GM11168 (cell line): ENCODE results near the gene PTOV1.
"Not testable (repeated sequence)": the region's sequence is repeated elsewhere in the genome, so short reads cannot be mapped to it uniquely, and the experiment has no call there.

ENCODE experiments used
- in situ Hi-C: fragments of 300-500 bp; cut with MboI; formaldehyde crosslinking; loops from one replicate; pipeline ENCODE4 v1.12.0; 2022; ENCODE audit warnings: low sequenced_read_pairs; ENCODE audit not compliant: unreplicated experiment

PTOV1 gene

GRCh38 chr19:49816590-49816989 is 34.4 kb upstream of the PTOV1 start:
- in situ Hi-C loops: no loop called here

GRCh38 chr19:49817964-49818648 is 32.9 kb upstream of the PTOV1 start, which contains the start of gene MED25:
Gene MED25, plus strand, starts transcription at chr19:49818289. Its CDS starts 53 bp downstream, at chr19:49818342.
- in situ Hi-C loops: no loop called here

GRCh38 chr19:49818649-49819370 is 32.1 kb upstream of the PTOV1 start:
- in situ Hi-C loops: no loop called here

- in situ Hi-C loops: not testable (repeated sequence)
Observed at GRCh38 chr19:49819452-49820115, 31.4 kb upstream of the PTOV1 start.

- in situ Hi-C loops: no loop called here
Observed at GRCh38 chr19:49820125-49820524, 30.8 kb upstream of the PTOV1 start.

- in situ Hi-C loops: no loop called here
Observed at GRCh38 chr19:49823472-49823871, 27.5 kb upstream of the PTOV1 start.

GRCh38 chr19:49824662-49825061 is 26.3 kb upstream of the PTOV1 start:
- in situ Hi-C loops: no loop called here

GRCh38 chr19:49827034-49827433 is 23.9 kb upstream of the PTOV1 start:
- in situ Hi-C loops: no loop called here

- in situ Hi-C loops: no loop called here
Observed at GRCh38 chr19:49829200-49829599, 21.8 kb upstream of the PTOV1 start.

- in situ Hi-C loops: no loop called here
Observed at GRCh38 chr19:49829721-49830120, 21.2 kb upstream of the PTOV1 start.

GRCh38 chr19:49830766-49831165 is 20.2 kb upstream of the PTOV1 start:
- in situ Hi-C loops: no loop called here

GRCh38 chr19:49831592-49831991 is 19.4 kb upstream of the PTOV1 start:
- in situ Hi-C loops: no loop called here

GRCh38 chr19:49832556-49832955 is 18.4 kb upstream of the PTOV1 start:
- in situ Hi-C loops: no loop called here

GRCh38 chr19:49833599-49833998 is 17.4 kb upstream of the PTOV1 start:
- in situ Hi-C loops: no loop called here

GRCh38 chr19:49835562-49835961 is 15.4 kb upstream of the PTOV1 start:
- in situ Hi-C loops: no loop called here

- in situ Hi-C loops: no loop called here
Observed at GRCh38 chr19:49836176-49837008, 14.6 kb upstream of the PTOV1 start.

GRCh38 chr19:49837009-49837310 is 14.0 kb upstream of the PTOV1 start:
- in situ Hi-C loops: no loop called here

- in situ Hi-C loops: no loop called here
Observed at GRCh38 chr19:49837425-49837824, 13.5 kb upstream of the PTOV1 start.

- in situ Hi-C loops: no loop called here
Observed at GRCh38 chr19:49838885-49839588, 11.9 kb upstream of the PTOV1 start.

- in situ Hi-C loops: no loop called here
Observed at GRCh38 chr19:49839713-49840112, 11.2 kb upstream of the PTOV1 start.
